K562 (cell line): Measurements from ENCODE around the gene KLHL35. TPM values are rescaled to one million over a fixed set of nuclear protein-coding genes. Genes with fewer than 3 reads are reported as not detected.

Experiments
- CCNT2 ChIP-seq: IDR thresholded peaks from 2 replicates; pipeline ENCODE4 v1.6.1; 2011; ENCODE audit warnings: borderline replicate concordance, low read depth, mild to moderate bottlenecking, moderate library complexity, mixed read lengths, low read length; ENCODE audit not compliant: insufficient read length; ENCODE audit errors: extremely low read depth
- CEBPB ChIP-seq: fragments of 450-650 bp; IDR thresholded peaks from 2 replicates; pipeline ENCODE4 v1.6.1; 2016; ENCODE audit warnings: missing genetic modification characterization, missing compliant biosample characterization
- FIP1L1 ChIP-seq: fragments of 200-400 bp; formaldehyde crosslinking; IDR thresholded peaks from 2 replicates; pipeline ENCODE4 v1.6.1; 2018; ENCODE audit warnings: mild to moderate bottlenecking, low read depth, low read length; ENCODE audit not compliant: poor library complexity, severe bottlenecking
- GATAD2A ChIP-seq: fragments of 450-650 bp; IDR thresholded peaks from 2 replicates; pipeline ENCODE4 v1.6.1; 2017
- ILK ChIP-seq: fragments of 450-650 bp; IDR thresholded peaks from 2 replicates; pipeline ENCODE4 v1.6.1; 2016; ENCODE audit warnings: missing genetic modification characterization, low read depth, mild to moderate bottlenecking, missing compliant biosample characterization, moderate library complexity, borderline replicate concordance
- NEUROD1 ChIP-seq: fragments of 150-350 bp; IDR thresholded peaks from 2 replicates; pipeline ENCODE4 v1.6.1; 2014; ENCODE audit warnings: borderline replicate concordance, low read length, low read depth; ENCODE audit not compliant: partially characterized antibody
- NR2C1 ChIP-seq, 2 experiments: fragments of 450-650 bp; IDR thresholded peaks; 2 replicates each; pipeline ENCODE4 v1.6.1; 2017; ENCODE audit warnings: mild to moderate bottlenecking in 2 of 2, antibody characterized with exemption in 1 of 2, inconsistent platforms in 1 of 2, missing compliant biosample characterization in 1 of 2, missing genetic modification characterization in 1 of 2
- RBM15 ChIP-seq: fragments of 200-400 bp; formaldehyde crosslinking; IDR thresholded peaks from 2 replicates; pipeline ENCODE4 v1.6.1; 2018; ENCODE audit warnings: mild to moderate bottlenecking, low read length, moderate library complexity; ENCODE audit not compliant: insufficient read depth
- RBM34 ChIP-seq: fragments of 200-400 bp; formaldehyde crosslinking; IDR thresholded peaks from 2 replicates; pipeline ENCODE4 v1.6.1; 2018; ENCODE audit warnings: low read length, borderline replicate concordance; ENCODE audit not compliant: insufficient read depth
- SIN3B ChIP-seq: fragments of 450-650 bp; IDR thresholded peaks from 2 replicates; pipeline ENCODE4 v1.6.1; 2017; ENCODE audit warnings: low read depth, mild to moderate bottlenecking, moderate library complexity
- SNRNP70 ChIP-seq: fragments of 200-400 bp; formaldehyde crosslinking; optimal IDR thresholded peaks from 2 replicates; pipeline ENCODE3; 2017; ENCODE audit warnings: low read depth, low read length
- SRSF3 ChIP-seq: fragments of 200-400 bp; formaldehyde crosslinking; IDR thresholded peaks from 2 replicates; pipeline ENCODE4 v1.6.1; 2016; ENCODE audit warnings: mild to moderate bottlenecking, low read length, moderate library complexity; ENCODE audit not compliant: insufficient read depth
- TARDBP ChIP-seq: fragments of 450-650 bp; IDR thresholded peaks from 2 replicates; pipeline ENCODE4 v1.6.1; 2016
- YY1 ChIP-seq, 3 experiments: IDR thresholded peaks; 2 replicates each; pipeline ENCODE4 v1.6.1; 2011; ENCODE audit warnings: low read length in 2 of 3, mild to moderate bottlenecking in 2 of 3, moderate library complexity in 2 of 3, borderline replicate concordance in 1 of 3, control low read depth in 1 of 3, low read depth in 1 of 3; ENCODE audit not compliant: insufficient read depth in 3 of 3, insufficient replicate concordance in 2 of 3, control insufficient read depth in 1 of 3, insufficient read length in 1 of 3; ENCODE audit errors: extremely low read depth in 1 of 3
- ZKSCAN1 ChIP-seq: fragments of 150-350 bp; IDR thresholded peaks from 2 replicates; pipeline ENCODE4 v1.6.1; 2016; ENCODE audit warnings: low read depth, low read length
- ZNF134 ChIP-seq: fragments of 250-450 bp; sonication (Bioruptor Pico); conservative IDR thresholded peaks from 2 replicates; pipeline ENCODE4 v1.4.0; 2020
- polyA plus RNA-seq, 8 experiments: library from polyadenylated mRNA; depleted of rRNA in 4 of 8; stranded (reverse) in 5 of 8; unstranded in 3 of 8; fragments of >200 nt; fragmentation: Nextera tagmentation in 2 of 8; fragmentation: Illumina TruSeq in 1 of 8; extraction: Ambion mirVana in 2 of 8; extraction: Trizol in 1 of 8; gene quantifications; 2 replicates each; pipeline versions ENCODE4 v1.2.1 to v1.2.3, GENCODE V29; 2011 to 2014; ENCODE audit warnings: inconsistent platforms in 1 of 8, missing spikeins in 1 of 8
- total RNA-seq, 7 experiments: library from RNA; depleted of rRNA in 6 of 7; stranded (reverse); fragments of >200 nt in 6 of 7; fragmentation: Illumina TruSeq in 2 of 7; extraction: Trizol in 2 of 7; gene quantifications; 2 replicates each; pipeline versions ENCODE4 v1.2.1 to v1.2.3, GENCODE V29; 2011 to 2021; ENCODE audit warnings: low replicate concordance in 1 of 7
- TF ChIP-seq, protein P1 (sequence below), 3 experiments: fragments of 200-800 bp in 1 of 3; fragments of 250-450 bp in 1 of 3; fragments of 450-650 bp in 1 of 3; sonication (Bioruptor Pico) in 1 of 3; sonication (Bioruptor generic) in 1 of 3; formaldehyde crosslinking in 1 of 3; IDR thresholded peaks; 2 replicates each; pipeline versions ENCODE4 v1.6.1 to v1.8.0; 2016 to 2022; ENCODE audit warnings: mild to moderate bottlenecking in 2 of 3, missing genetic modification characterization in 2 of 3, missing compliant biosample characterization in 1 of 3, moderate library complexity in 1 of 3
- TF ChIP-seq, protein P2 (sequence below): fragments of 450-650 bp; IDR thresholded peaks from 2 replicates; pipeline ENCODE4 v1.6.1; 2017; ENCODE audit warnings: antibody characterized with exemption
- TF ChIP-seq, protein P3 (sequence below): sonication (generic); formaldehyde crosslinking; IDR thresholded peaks from 2 replicates; pipeline ENCODE4 v1.9.0; 2022; ENCODE audit warnings: mild to moderate bottlenecking, missing genetic modification reagents
- TF ChIP-seq, protein P4 (sequence below), 2 experiments: fragments of 450-650 bp in 1 of 2; sonication (generic) in 1 of 2; formaldehyde crosslinking; conservative IDR thresholded peaks; 2 replicates each; pipeline versions ENCODE4 v1.4.0 to v1.8.1; 2020 to 2022; ENCODE audit warnings: mild to moderate bottlenecking in 1 of 2, missing genetic modification reagents in 1 of 2

KLHL35 gene
- total and polyA plus RNA-seq, 9 of the 15 experiments (the other 6 are each of a cell fraction or from before 2014, with no cell fraction given) = not detected

DNA sequence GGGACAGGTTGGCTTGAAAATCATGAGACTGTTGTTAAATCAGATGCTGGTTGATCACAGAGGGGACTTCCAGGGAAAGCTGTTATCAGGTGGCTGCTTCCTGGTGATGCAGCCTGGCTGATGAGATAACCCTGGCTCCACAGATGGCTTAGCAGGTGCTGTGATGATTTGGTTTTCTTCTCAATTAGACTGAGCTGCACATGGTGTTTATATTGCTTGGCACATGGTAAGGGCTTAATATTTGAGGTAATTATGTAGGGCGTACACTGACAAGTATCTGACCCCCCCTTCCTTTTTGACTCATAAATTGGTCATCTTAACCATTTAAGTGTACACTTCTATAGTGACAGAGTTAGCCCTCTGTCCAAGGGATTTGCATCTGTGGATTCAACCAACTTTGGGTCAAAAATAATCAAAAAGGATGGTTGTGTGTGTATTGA is 26.6 kb downstream of the KLHL35 start (continued):
- TF ChIP-seq ILK (tag) (no peak), TARDBP (no peak; the same call in 1 of the 2 replicates), ZKSCAN1 (no peak), CEBPB (tag) (no peak), YY1 (IDR thresholded peaks at IDR 0.05; ENCODE audit: borderline replicate concordance in 1 of 3, control insufficient read depth in 1 of 3, extremely low read depth in 1 of 3, insufficient read depth in 3 of 3, insufficient read length in 1 of 3, insufficient replicate concordance in 2 of 3, low read depth in 1 of 3, low read length in 2 of 3) (no peak), SNRNP70 (no peak), SIN3B (no peak), SRSF3 (no peak), GATAD2A (no peak), RBM34 (no peak), FIP1L1 (no peak), NR2C1 (IDR thresholded peaks at IDR 0.05) (no peak), NR2C1 (tag; IDR thresholded peaks at IDR 0.05) (peak; percentile 47; the same call in 1 of the 2 replicates), ZNF134 (CRISPR knock-in tag) (peak; percentile 75), NEUROD1 (no peak), RBM15 (no peak), CCNT2 (peak; percentile 76)
- TF ChIP-seq, protein P1, sequence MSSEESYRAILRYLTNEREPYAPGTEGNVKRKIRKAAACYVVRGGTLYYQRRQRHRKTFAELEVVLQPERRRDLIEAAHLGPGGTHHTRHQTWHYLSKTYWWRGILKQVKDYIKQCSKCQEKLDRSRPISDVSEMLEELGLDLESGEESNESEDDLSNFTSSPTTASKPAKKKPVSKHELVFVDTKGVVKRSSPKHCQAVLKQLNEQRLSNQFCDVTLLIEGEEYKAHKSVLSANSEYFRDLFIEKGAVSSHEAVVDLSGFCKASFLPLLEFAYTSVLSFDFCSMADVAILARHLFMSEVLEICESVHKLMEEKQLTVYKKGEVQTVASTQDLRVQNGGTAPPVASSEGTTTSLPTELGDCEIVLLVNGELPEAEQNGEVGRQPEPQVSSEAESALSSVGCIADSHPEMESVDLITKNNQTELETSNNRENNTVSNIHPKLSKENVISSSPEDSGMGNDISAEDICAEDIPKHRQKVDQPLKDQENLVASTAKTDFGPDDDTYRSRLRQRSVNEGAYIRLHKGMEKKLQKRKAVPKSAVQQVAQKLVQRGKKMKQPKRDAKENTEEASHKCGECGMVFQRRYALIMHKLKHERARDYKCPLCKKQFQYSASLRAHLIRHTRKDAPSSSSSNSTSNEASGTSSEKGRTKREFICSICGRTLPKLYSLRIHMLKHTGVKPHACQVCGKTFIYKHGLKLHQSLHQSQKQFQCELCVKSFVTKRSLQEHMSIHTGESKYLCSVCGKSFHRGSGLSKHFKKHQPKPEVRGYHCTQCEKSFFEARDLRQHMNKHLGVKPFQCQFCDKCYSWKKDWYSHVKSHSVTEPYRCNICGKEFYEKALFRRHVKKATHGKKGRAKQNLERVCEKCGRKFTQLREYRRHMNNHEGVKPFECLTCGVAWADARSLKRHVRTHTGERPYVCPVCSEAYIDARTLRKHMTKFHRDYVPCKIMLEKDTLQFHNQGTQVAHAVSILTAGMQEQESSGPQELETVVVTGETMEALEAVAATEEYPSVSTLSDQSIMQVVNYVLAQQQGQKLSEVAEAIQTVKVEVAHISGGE (CRISPR knock-in tag; IDR thresholded peaks at IDR 0.05) = peak in 1 of 3 experiments; percentile 76; a peak in 2 of 6 replicates
- TF ChIP-seq, protein P2, sequence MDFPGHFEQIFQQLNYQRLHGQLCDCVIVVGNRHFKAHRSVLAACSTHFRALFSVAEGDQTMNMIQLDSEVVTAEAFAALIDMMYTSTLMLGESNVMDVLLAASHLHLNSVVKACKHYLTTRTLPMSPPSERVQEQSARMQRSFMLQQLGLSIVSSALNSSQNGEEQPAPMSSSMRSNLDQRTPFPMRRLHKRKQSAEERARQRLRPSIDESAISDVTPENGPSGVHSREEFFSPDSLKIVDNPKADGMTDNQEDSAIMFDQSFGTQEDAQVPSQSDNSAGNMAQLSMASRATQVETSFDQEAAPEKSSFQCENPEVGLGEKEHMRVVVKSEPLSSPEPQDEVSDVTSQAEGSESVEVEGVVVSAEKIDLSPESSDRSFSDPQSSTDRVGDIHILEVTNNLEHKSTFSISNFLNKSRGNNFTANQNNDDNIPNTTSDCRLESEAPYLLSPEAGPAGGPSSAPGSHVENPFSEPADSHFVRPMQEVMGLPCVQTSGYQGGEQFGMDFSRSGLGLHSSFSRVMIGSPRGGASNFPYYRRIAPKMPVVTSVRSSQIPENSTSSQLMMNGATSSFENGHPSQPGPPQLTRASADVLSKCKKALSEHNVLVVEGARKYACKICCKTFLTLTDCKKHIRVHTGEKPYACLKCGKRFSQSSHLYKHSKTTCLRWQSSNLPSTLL = no peak
- TF ChIP-seq, protein P3, sequence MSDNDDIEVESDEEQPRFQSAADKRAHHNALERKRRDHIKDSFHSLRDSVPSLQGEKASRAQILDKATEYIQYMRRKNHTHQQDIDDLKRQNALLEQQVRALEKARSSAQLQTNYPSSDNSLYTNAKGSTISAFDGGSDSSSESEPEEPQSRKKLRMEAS = peak; percentile 50
- TF ChIP-seq, protein P4, sequence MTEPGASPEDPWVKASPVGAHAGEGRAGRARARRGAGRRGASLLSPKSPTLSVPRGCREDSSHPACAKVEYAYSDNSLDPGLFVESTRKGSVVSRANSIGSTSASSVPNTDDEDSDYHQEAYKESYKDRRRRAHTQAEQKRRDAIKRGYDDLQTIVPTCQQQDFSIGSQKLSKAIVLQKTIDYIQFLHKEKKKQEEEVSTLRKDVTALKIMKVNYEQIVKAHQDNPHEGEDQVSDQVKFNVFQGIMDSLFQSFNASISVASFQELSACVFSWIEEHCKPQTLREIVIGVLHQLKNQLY (CRISPR knock-in tag; conservative IDR thresholded peaks at IDR 0.05) = no peak
